Activated naive CD4-positive, alpha-beta T cell treated with anti-CD3 and anti-CD28 coated beads, Interleukin-2, amount 50 U/mL, for 24 hours (primary cell): Measurements from ENCODE around the gene PTTG2.
A peak's percentile ranks its signal among the peaks of the same experiment; 100 is the strongest.

Source experiments
- H3K27ac Mint-ChIP-seq: one replicate; pipeline ENCODE4 v1.8.0; 2021; ENCODE audit warnings: mild to moderate bottlenecking, mixed read lengths
- H3K27me3 Mint-ChIP-seq: one replicate; pipeline ENCODE4 v1.8.0; 2021; ENCODE audit warnings: mixed read lengths
- H3K36me3 Mint-ChIP-seq: one replicate; pipeline ENCODE4 v1.8.0; 2021; ENCODE audit warnings: mixed read lengths
- H3K4me1 Mint-ChIP-seq: one replicate; pipeline ENCODE4 v1.8.0; 2021; ENCODE audit warnings: mixed read lengths
- H3K4me3 Mint-ChIP-seq: one replicate; pipeline ENCODE4 v1.8.0; 2021; ENCODE audit warnings: mild to moderate bottlenecking, mixed read lengths
- H3K9me3 Mint-ChIP-seq: one replicate; pipeline ENCODE4 v1.8.0; 2021; ENCODE audit warnings: mixed read lengths

Gene PTTG2

DNA sequence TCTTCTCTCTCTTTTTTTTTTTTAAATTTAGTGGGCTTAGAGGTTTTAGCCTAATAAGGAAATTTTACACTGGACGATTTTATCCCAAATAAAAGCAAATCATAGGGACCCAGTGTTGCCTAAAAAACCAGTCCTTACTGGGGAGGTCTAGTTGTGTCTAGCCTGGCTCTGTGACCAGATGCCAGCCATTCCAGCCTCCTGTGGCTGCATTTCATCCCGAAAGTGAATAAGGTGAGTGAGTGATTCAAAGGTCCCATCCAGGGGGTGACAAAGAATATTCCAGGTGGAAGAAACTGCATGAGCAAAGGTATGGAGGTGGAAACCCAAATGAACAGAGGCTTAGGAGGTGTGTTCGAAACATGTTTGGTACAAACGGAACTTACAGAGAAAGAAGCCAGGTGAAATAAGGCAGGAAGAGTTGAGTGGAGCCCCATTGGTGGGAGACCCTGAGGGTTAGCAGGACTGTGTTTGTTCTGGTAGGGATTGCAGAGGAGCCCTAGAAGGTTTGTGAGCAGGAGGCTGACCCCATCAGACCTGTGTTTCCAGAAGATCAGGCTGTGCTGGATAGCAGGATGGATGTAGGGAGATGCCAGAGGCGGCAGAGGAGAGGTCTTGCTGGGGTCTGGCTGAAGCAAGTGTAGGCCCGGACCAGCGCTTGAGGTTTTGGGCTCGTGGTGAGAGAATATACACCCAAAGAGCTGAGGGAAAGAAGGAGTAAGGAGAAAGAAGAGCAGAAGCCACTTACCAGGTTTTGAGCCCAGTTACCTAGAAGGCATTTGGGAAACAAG is 31.6 kb downstream of the PTTG2 start:
- peaks cover 8% of the 10 kb centered on the region for H3K36me3 Mint-ChIP-seq
- H3K4me3 Mint-ChIP-seq, result no peak overlapping the region
- no peaks in the 10 kb centered on the region for H3K27me3 Mint-ChIP-seq
- peak overlapping the region; percentile 2 for H3K27ac Mint-ChIP-seq
- peaks cover 43% of the 10 kb centered on the region for H3K4me1 Mint-ChIP-seq
- no peaks in the 10 kb centered on the region for H3K9me3 Mint-ChIP-seq

DNA sequence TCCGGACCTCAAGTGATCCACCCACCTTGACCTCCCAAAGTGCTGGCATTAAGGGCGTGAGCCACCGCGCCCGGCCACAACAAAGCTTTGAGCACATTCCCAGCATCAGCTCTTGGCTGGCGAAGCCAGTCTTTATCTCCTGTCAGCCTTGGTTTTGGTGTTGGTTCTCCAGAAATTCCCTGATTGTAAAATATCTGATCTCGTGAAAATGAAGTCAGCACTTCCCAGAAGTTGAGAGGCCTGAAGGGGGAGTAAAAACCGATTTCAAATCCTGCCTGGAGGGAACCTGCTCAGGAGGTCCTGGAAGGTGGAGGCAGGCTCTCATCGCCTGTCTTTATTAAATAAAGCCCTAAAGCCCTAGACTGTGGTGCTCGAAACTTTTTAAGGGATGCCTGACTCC is 33.6 kb downstream of the PTTG2 start:
- H3K4me3 Mint-ChIP-seq, result no peak overlapping the region
- peaks cover 5% of the 10 kb centered on the region for H3K36me3 Mint-ChIP-seq
- H3K9me3 Mint-ChIP-seq, result no peaks in the 10 kb centered on the region
- no peaks in the 10 kb centered on the region for H3K27me3 Mint-ChIP-seq
- H3K4me1 Mint-ChIP-seq, result peaks cover 53% of the 10 kb centered on the region
- H3K27ac Mint-ChIP-seq, result no peak overlapping the region

DNA sequence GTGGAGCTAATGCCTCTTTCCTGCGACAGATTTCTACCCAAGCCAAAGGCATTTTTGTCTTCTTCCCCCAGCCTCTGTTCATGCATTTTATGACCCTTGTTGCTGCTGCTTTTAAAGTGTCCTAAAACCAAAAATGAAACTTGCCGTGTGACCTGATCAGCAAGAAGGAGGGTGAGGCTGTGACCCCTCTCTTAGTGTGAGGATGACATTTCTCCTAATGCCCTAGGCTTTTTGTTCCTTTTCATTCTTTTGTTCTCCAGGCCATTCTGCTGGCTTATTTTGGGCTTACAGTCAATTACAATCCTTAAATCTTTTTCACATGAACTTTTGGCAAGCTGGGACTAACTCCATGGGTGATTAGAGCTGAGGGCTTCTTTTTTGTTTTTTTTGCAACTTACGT is 34.4 kb downstream of the PTTG2 start:
- H3K36me3 Mint-ChIP-seq, result peaks cover 5% of the 10 kb centered on the region
- no peaks in the 10 kb centered on the region for H3K9me3 Mint-ChIP-seq
- H3K4me3 Mint-ChIP-seq, result no peak overlapping the region
- H3K27ac Mint-ChIP-seq, result no peak overlapping the region
- H3K4me1 Mint-ChIP-seq, result peaks cover 56% of the 10 kb centered on the region
- H3K27me3 Mint-ChIP-seq, result no peaks in the 10 kb centered on the region

DNA sequence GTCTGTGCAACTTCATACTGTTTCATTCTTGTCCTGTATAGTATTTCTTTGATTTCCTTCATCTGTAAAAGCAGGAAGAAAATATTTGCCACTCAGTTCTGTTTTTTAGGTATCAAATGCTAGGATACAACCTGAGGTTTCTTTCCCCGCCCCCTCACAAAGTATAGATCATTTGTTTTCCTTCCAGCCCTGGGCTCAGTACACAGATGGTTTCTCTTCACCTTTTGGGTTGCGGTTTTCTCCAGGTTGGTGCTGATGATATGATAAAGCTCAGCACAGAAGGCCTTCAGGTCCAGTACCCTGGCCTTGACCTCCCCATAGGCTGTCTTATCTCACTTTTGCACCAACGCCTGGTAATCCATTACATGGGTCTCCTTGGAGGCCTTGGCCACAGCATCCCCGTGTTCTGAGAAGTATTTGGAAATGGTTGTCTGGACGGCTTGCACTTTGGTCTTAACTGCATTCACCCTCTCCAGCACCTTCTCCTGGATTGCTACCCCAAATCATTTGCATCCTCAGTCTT is 35.2 kb downstream of the PTTG2 start:
- no peak overlapping the region for H3K27ac Mint-ChIP-seq
- peaks cover 5% of the 10 kb centered on the region for H3K36me3 Mint-ChIP-seq
- H3K4me3 Mint-ChIP-seq, result no peak overlapping the region
- no peaks in the 10 kb centered on the region for H3K9me3 Mint-ChIP-seq
- H3K4me1 Mint-ChIP-seq, result peaks cover 60% of the 10 kb centered on the region
- no peaks in the 10 kb centered on the region for H3K27me3 Mint-ChIP-seq

DNA sequence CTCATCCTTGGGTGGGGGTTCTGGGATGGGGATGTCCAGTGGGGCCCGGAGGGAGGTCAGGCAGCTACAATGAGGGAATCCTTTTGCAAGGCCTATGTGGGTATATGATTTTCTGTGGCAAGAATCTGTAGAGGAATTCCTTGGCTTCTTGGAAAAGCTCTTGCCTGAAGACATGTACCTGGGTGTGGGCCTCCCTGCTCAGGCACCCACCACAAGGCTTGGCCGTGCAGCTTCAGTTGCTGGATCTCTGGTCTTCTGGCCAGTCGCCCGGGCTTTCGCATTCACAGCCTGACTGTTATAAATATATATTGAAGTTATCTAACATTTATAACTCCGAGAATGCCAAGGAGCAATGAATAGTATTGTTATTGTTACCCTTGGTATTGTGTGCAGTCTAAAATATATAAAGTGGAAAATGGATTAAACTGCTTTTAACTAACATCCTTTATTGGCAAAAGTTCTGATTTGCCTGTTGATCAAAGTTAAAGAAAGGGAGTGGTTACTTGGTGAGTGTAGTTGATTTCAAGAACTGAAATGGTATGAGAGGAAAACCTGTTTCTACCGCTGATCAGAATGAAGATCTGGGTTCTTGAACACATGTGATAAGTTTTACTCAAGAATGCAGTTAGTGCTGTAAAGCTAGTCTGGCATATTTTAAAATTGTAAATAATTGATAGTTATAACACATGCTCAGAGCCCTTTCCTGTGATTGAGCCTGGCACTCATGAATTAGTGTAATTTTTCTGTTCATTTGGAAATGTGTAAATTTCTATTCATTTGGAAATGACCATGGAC is 36.0 kb downstream of the PTTG2 start:
- H3K4me1 Mint-ChIP-seq, result peaks cover 66% of the 10 kb centered on the region
- no peaks in the 10 kb centered on the region for H3K27me3 Mint-ChIP-seq
- peaks cover 5% of the 10 kb centered on the region for H3K36me3 Mint-ChIP-seq
- no peaks in the 10 kb centered on the region for H3K9me3 Mint-ChIP-seq
- H3K4me3 Mint-ChIP-seq, result no peak overlapping the region
- H3K27ac Mint-ChIP-seq, result no peak overlapping the region

DNA sequence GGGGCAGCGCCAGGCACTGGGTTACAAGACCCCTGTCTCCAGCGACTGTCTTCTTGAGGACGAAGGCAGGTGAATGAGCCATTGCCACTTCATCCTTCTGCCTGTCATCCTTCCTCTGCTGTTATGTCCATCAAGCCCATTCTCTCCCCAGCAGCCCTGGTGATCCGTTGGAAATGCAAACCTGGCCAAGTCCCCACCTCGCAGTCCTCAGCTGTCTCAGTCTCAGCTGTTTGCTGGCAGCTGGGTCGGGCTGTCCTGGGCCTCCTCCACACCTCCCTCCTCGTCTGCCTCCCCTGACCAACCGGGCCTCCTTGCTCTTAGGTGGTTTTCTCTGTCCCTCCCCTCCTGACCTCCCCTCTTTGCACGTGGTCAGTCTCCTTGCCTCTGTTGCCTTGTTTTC is 38.0 kb downstream of the PTTG2 start:
- Mint-ChIP-seq H3K27me3 (no peaks in the 10 kb centered on the region), H3K4me1 (peaks cover 79% of the 10 kb centered on the region), H3K36me3 (peaks cover 3% of the 10 kb centered on the region), H3K4me3 (no peak overlapping the region), H3K9me3 (no peaks in the 10 kb centered on the region), H3K27ac (no peak overlapping the region)

DNA sequence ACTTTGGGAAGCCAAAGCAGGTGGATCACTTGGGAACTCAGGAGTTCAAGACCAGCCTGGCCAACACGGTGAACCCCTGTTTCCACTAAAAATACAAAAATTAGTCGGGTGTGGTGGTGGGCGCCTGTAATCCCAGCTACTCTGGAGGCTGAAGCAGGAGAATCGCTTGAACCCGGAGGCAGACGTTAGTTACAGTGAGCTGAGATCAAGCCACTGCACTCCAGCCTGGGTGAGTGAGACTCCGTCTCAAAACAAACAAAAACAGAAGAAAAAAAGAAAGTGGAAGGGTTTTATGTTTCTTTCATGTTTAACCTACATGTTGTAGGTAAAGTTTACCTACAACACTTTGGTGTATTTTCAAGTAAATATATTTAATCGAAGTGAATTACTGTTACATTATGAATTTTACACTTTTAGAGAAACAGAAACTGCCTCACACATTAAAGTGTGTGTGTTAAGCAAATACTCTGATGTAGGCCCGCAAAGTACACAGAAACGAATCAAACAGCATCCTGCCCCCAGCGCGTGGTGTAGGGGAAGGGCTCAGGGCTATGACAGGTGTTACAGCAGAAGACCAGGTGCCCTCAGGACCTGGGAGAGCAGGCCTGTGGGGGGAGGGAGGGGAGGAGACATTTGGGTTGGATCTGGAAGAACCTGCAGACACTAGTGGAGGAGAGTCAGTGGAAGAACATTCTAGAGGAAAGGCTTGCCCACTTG is 39.0 kb downstream of the PTTG2 start:
- Mint-ChIP-seq H3K9me3 (no peaks in the 10 kb centered on the region), H3K4me3 (peak overlapping the region; percentile 2), H3K36me3 (peaks cover 3% of the 10 kb centered on the region), H3K27ac (no peak overlapping the region), H3K4me1 (peaks cover 81% of the 10 kb centered on the region), H3K27me3 (no peaks in the 10 kb centered on the region)

DNA sequence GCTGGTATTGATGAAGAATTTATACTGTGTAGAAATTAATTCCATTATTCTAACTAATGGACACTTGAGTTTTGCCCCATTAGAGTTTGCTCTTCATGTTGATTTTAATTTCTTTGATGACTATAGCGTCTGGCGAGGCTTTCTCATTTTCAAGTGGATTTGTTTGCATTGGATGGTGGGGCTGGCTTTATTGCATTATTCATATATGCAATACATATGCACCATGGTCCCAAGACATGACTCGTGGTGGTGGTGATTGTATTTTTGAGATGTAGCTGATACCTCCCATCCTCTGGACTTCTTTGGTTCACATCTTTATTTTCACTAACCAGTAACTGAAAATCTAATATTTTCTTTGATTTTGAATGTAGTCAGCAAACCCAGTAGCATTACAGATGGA is 39.8 kb downstream of the PTTG2 start:
- Mint-ChIP-seq H3K27me3 (no peaks in the 10 kb centered on the region), H3K4me3 (no peak overlapping the region)

DNA sequence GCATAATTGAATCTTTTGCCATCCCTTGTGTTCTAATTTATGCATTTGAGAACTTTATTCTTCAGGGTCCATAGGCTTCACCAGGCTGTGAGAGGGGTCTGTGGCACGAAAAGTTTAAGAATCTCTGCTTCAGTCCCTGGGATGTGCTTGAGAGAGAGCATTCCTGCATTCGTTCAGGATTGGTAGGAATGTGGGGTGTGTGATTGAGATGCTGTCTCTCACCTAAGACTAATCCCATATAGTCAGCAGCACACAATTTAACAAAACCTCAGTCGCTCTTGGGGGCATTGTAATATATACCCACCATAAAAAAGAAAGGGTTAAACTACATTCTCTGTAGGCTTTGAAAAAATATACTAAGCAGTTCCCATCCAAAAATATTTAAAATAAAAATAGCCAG is 41.7 kb downstream of the PTTG2 start:
- Mint-ChIP-seq H3K9me3 (no peaks in the 10 kb centered on the region), H3K36me3 (peaks cover 3% of the 10 kb centered on the region), H3K4me3 (no peak overlapping the region), H3K4me1 (peaks cover 75% of the 10 kb centered on the region), H3K27ac (no peak overlapping the region), H3K27me3 (no peaks in the 10 kb centered on the region)

More for the DNA sequence above, 39.8 kb downstream of the PTTG2 start:
- H3K9me3 Mint-ChIP-seq, result no peaks in the 10 kb centered on the region
- no peak overlapping the region for H3K27ac Mint-ChIP-seq
- H3K4me1 Mint-ChIP-seq, result peaks cover 81% of the 10 kb centered on the region
- peaks cover 3% of the 10 kb centered on the region for H3K36me3 Mint-ChIP-seq

DNA sequence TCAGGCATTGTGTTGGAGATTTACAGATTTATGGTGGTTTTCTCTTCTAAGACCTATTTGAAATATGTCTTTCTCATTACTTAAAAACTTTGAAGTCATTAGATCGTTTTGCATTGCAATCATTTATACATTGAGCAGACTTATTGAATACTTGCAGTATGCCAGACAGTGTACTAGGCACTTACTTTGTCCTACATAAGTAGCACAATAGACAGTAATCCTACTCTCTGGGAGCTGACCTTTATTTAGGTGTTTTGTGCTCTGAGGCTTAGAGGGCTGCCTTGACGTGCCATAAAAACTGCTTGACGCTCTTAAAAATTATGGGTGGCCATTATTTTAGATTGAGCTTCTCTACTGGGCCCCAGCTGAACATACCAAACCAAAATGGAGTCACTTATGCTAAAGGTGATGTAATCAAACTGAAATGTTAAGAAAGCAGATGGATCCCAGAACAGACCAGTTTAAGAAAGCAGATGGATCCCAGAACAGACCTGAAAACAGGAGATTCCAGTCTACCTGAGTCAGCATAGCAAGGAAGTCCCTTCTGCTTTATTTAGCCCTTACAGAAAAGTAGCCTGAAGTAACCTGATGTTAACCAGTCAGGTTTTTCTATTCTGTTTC is 42.4 kb downstream of the PTTG2 start:
- Mint-ChIP-seq H3K9me3 (no peaks in the 10 kb centered on the region), H3K4me3 (no peak overlapping the region), H3K36me3 (peaks cover 3% of the 10 kb centered on the region), H3K4me1 (peaks cover 72% of the 10 kb centered on the region), H3K27ac (no peak overlapping the region), H3K27me3 (no peaks in the 10 kb centered on the region)

DNA sequence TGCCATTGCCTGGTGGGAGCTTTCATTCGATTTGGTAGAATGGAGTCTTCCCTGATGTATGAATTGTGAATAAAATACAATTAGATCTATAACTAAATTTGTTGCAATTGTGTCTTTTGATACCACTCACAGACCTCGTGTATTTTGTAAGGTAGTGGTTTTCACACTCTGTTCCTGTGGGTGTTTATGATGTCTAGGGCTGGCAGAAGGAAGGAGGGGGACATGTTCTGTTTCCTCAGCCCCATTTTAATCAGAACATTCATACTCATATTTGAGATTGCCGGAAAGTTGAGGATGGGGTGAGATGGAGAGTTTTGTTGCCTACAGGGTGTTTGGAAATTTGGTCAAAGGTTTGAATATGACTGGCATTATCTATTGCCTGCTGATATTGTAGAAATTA is 42.9 kb downstream of the PTTG2 start:
- Mint-ChIP-seq H3K36me3 (peaks cover 3% of the 10 kb centered on the region), H3K4me1 (peaks cover 69% of the 10 kb centered on the region), H3K9me3 (no peaks in the 10 kb centered on the region), H3K27me3 (no peaks in the 10 kb centered on the region), H3K4me3 (no peak overlapping the region), H3K27ac (no peak overlapping the region)

DNA sequence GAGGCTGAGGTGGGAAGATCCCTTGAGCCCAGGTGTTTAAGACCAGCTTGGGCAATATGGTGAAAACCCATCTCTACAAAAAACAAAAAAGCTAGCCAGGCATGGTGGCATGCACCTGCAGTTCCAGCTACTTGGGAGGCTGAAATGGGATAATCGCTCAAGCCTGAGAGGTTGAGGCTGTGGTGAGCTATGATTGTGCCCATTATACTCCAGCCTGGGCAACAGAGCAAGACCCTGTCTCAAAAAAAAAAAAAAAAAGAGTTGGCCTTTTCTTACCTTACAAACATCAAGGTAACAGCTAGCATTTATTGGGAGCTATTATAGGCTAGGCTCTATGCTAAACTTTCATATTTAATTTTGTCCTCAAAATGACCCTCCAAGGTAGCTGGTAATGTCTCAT is 43.4 kb downstream of the PTTG2 start:
- H3K9me3 Mint-ChIP-seq, result no peaks in the 10 kb centered on the region
- peaks cover 69% of the 10 kb centered on the region for H3K4me1 Mint-ChIP-seq
- no peak overlapping the region for H3K27ac Mint-ChIP-seq
- H3K4me3 Mint-ChIP-seq, result no peak overlapping the region
- no peaks in the 10 kb centered on the region for H3K27me3 Mint-ChIP-seq
- H3K36me3 Mint-ChIP-seq, result peaks cover 3% of the 10 kb centered on the region

DNA sequence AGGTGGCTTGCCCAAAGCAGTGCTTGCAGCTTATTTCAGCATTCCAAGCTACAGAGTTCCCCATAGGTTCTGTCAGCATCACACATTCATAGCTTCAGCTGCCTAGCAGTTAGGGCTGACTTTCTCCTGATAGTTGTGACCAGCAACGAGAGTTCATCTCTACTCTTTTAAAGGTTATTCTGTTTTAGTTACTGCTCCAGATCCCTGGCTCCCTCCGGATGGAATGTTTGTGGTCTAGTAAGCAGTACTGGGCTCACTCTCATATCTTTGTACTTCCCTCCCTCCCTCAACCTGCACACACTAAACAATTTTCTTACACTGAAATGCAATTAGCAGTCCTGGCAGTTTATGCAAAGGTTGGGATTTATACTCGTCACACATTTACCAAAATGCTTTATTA is 43.9 kb downstream of the PTTG2 start:
- Mint-ChIP-seq H3K27ac (no peak overlapping the region), H3K36me3 (peaks cover 3% of the 10 kb centered on the region), H3K9me3 (no peaks in the 10 kb centered on the region), H3K4me1 (peaks cover 66% of the 10 kb centered on the region), H3K27me3 (no peaks in the 10 kb centered on the region), H3K4me3 (no peak overlapping the region)

DNA sequence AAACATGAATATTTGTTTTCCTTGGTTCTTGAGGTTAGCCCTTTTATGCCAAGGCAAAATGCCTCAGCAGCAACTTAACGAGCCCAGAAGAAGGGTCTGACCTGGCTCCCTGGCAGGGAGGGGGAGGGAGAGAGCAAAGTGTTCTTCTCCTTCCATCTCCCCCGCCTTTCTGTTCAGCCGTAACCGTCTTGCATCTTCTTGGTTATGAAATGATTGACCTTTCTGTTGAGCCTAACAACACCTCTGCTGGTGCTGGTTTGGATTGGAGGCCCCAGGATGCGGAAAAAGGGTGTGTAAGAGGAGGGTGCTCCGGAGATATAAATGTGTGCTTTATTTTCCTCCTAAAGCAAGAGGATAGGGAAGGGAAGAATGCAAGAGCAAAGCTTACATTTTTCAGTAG is 44.7 kb downstream of the PTTG2 start:
- Mint-ChIP-seq H3K36me3 (peaks cover 3% of the 10 kb centered on the region), H3K4me1 (peaks cover 57% of the 10 kb centered on the region), H3K27ac (no peak overlapping the region), H3K4me3 (no peak overlapping the region), H3K9me3 (no peaks in the 10 kb centered on the region), H3K27me3 (no peaks in the 10 kb centered on the region)

DNA sequence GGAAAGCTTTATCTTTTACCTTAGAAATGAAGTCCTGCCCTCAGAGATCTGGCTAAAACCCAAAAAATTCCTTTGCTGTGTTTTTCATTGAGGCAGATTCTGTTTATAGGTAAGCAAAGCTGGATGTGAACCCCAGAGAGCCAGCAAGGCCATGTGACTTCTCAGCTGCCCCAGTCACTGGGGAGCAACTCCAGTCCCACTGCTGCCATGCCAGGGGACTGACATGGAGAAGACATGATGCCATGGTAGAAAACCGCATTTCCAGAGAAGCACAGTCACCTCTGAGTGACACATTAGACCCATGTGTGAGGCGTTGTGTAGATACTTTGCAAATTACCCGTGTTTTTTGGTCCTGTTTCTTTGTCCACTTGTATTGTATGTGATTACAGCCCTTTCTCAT is 45.4 kb downstream of the PTTG2 start:
- Mint-ChIP-seq H3K9me3 (no peaks in the 10 kb centered on the region), H3K36me3 (peaks cover 3% of the 10 kb centered on the region), H3K27me3 (no peaks in the 10 kb centered on the region), H3K27ac (no peak overlapping the region), H3K4me3 (no peak overlapping the region), H3K4me1 (peaks cover 62% of the 10 kb centered on the region)
